GM15510 (cell line): ENCODE results near the gene SLC48A1.

Source experiments
- POLR2A ChIP-seq: IDR thresholded peaks from 3 replicates; pipeline ENCODE4 v1.6.1; 2011; ENCODE audit warnings: borderline replicate concordance; ENCODE audit not compliant: insufficient read length; ENCODE audit errors: extremely low read depth

The SLC48A1 gene

GRCh38 chr12:47750916-47751470 is 22.0 kb upstream of the SLC48A1 start:
- no peak for TF ChIP-seq POLR2A

DNA sequence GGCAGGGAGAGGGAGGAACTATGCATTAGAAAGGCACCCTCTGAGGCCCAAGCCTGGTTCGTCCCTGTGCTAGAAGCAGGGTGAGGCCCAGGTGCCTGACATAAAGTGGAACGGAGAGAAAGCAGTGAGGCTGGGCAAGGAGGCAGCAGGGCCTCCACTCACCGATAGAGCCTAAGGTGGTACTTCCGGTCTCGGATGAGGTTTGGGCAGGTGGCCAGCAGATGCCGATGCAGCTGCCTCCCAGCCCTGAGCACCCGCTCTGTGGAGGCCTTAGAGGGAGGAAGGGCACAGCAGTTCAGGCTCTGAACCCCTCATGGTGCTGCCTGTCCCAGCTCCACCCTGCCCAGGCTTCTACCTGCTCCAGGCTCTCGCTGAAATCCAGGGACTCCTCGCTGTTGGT is 21.5 kb upstream of the SLC48A1 start:
- TF ChIP-seq POLR2A: no peak

- TF ChIP-seq POLR2A: no peak
These were observed 20.9 kb upstream of the SLC48A1 start for GRCh38 chr12:47752121-47752520.

- TF ChIP-seq POLR2A: no peak
These were observed 20.5 kb upstream of the SLC48A1 start for GRCh38 chr12:47752552-47752951.

GRCh38 chr12:47753021-47754001 is 19.7 kb upstream of the SLC48A1 start:
- TF ChIP-seq POLR2A: no peak

DNA sequence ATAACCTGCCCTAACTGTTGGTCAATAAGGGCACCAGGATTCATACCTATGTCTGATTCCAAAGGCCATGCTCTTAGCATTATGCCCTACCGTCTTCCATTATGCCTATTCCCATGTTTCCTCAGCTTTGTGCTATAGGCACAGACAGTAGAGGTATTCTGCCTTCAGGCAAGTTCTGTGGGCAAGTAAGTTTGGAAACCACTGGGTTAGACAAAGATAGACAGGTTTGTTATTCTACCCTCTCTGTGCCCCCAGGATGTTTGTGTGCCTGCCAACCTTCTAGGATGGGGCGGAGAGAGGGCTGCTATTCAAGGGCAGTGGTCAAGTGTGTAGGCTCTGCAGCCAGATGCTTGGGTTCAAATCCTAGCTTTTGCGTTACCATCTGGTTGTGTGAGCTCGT is 18.9 kb upstream of the SLC48A1 start:
- TF ChIP-seq POLR2A: no peak

GRCh38 chr12:47754881-47755280 is 18.2 kb upstream of the SLC48A1 start:
- TF ChIP-seq POLR2A: no peak

DNA sequence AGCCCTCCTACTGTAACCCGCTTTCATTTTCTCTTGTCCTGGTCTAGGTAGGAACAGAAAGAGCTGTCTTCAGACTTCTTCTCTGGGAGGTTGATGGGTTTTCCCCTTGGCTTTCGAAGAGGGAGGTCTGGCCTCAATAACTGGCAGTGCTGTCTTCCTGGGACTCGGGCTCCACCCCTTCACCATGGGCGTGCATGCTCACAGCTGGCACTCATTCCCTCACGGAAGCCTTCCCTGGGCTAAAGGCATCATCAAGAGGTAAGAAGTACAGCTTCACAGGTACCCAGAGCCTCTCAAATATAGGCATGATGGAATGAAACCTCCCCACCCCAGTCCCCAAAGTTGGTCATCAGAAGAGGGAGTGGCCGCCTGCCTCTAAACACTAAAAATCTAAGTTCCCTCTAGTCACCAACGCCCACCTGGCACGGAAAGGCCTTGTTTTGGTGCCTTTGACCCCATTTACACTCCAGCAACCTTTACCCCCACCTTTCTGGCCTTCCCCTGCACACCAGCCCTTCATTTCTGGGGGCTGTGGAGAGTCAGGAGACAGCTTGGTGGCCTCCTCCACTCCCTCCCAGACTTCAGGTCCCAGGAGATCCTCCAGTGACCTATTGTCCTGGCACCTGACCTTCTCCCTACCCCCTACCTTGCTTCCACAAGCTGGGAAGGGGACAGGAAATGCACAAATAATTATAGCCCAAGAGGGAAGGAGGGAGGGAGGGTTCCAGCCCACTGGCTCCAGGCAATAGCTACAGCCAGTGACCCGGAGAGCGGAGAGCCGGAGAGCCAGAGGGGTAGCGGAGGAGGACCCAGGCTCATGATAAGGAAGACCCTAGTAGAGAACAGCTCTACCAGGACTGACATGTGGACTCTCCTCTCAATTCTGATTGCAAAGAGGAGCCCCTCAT is 17.1 kb upstream of the SLC48A1 start:
- TF ChIP-seq POLR2A: no peak

GRCh38 chr12:47757364-47757839 is 15.6 kb upstream of the SLC48A1 start:
- TF ChIP-seq POLR2A: no peak

DNA sequence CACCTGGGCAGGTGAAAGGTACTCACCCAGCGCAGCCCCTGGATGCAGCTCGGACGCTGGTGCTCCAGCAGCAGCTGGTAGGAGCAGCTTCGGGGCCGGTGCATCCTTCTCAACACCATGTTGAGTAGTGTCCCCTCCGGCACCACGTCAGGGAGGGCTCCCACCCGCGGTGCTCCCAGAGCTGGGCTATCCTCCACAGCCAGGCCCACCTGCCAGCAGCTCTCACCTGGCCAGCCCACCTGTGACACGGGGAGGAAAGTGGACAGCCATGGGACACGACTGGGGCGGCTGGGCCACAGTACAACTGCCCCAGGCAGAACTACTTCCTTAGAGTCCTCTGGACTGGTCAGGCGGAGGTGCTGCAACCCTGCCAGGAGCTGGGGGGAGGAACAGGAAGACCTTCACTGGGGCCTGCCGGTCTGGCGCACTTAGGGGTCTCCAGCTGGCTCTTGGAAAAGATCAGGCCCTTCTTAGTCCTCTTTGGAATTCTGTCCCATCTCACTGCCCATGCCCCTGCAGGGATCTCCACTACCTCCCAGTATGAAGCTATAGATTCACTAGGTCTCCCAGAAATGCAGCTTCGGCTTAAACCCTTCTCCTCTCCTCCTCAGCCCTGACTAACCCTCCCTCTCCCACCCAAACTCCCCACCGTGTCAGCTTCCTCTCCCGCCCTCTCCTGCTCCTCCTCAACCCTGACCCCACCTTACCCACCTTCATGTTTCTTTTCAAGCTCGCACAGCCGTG is 15.0 kb upstream of the SLC48A1 start:
- TF ChIP-seq POLR2A: no peak

DNA sequence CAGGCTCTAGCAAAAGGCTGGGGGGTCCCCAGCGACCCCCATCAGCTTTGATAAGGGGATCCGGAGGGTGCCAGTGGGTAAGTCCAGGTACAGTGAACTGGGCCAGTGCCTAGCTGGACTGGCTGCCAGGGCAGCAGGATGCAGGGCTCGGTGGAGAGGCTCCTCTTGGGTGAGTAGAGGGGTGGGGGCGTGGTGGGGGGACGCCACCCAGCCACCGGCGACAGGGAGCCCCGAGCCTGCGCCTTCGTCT is 14.5 kb upstream of the SLC48A1 start:
- no peak for TF ChIP-seq POLR2A

- peak; percentile 14 for TF ChIP-seq POLR2A
These were observed 14.0 kb upstream of the SLC48A1 start, which contains the start of gene RAPGEF3 for GRCh38 chr12:47758834-47759690. Gene RAPGEF3 (minus strand): TSS chr12:47758880. CDS start chr12:47758556, 324 bp downstream.

- TF ChIP-seq POLR2A: no peak
These were observed 10.1 kb upstream of the SLC48A1 start for GRCh38 chr12:47762850-47763465.
